WTC11 (cell line): ENCODE results near the gene AMMECR1. TPM values are rescaled to one million over a fixed set of nuclear protein-coding genes. Genes with fewer than 3 reads are reported as not detected.
"Not testable (repeated sequence)": the region's sequence is repeated elsewhere in the genome, so short reads cannot be mapped to it uniquely, and the experiment has no call there.

Source experiments
- ATAC-seq: fragments of 200-7000 bp; cut with Tn5 transposase; 2 replicates; pipeline ENCODE4 v1.10.0; 2021; ENCODE audit warnings: mild to moderate bottlenecking, moderate library complexity
- CTCF ChIA-PET: fragments of 300-600 bp; sonication (Branson Sonifier 250); formaldehyde crosslinking; loops from one replicate; lab custom pipeline; 2021; ENCODE audit warnings: antibody characterized with exemption; lab: Charles Lee
- POLR2A ChIA-PET: fragments of 350-600 bp; sonication (Branson Sonifier 250); formaldehyde crosslinking; loops from one replicate; lab custom pipeline; 2021; ENCODE audit warnings: antibody characterized with exemption; lab: Charles Lee
- DNase-seq: peaks from one replicate; pipeline ENCODE4 v3.0.0; 2021; ENCODE audit warnings: low spot score
- H3K27ac Mint-ChIP-seq: 2 replicates; pipeline ENCODE4 v1.8.0; 2021; ENCODE audit warnings: mixed read lengths
- H3K27me3 Mint-ChIP-seq: 2 replicates; pipeline ENCODE4 v1.8.0; 2021; ENCODE audit warnings: low read depth, mild to moderate bottlenecking, moderate library complexity, mixed read lengths
- H3K36me3 Mint-ChIP-seq: 2 replicates; pipeline ENCODE4 v1.8.0; 2021; ENCODE audit warnings: mixed read lengths
- H3K4me1 Mint-ChIP-seq: 2 replicates; pipeline ENCODE4 v1.8.0; 2022; ENCODE audit warnings: mixed read lengths
- H3K4me3 Mint-ChIP-seq: 2 replicates; pipeline ENCODE4 v1.8.0; 2021; ENCODE audit warnings: mild to moderate bottlenecking, moderate library complexity, mixed read lengths
- H3K9me3 Mint-ChIP-seq: 2 replicates; pipeline ENCODE4 v1.8.0; 2021; ENCODE audit warnings: mixed read lengths
- CBFB ChIP-seq: sonication (generic); formaldehyde crosslinking; IDR thresholded peaks from 2 replicates; pipeline ENCODE4 v1.8.1; 2022; ENCODE audit warnings: mild to moderate bottlenecking, low read depth, missing genetic modification reagents
- CREM ChIP-seq: sonication (generic); formaldehyde crosslinking; IDR thresholded peaks from 2 replicates; pipeline ENCODE4 v1.8.1; 2022; ENCODE audit warnings: mild to moderate bottlenecking, missing genetic modification reagents, moderate library complexity
- E2F1 ChIP-seq: sonication (generic); formaldehyde crosslinking; IDR thresholded peaks from 2 replicates; pipeline ENCODE4 v1.8.0; 2022; ENCODE audit warnings: mild to moderate bottlenecking, missing genetic modification reagents
- ETV6 ChIP-seq: sonication (generic); formaldehyde crosslinking; IDR thresholded peaks from 2 replicates; pipeline ENCODE4 v1.8.1; 2022; ENCODE audit warnings: mild to moderate bottlenecking, missing genetic modification reagents
- FOXJ3 ChIP-seq: sonication (generic); formaldehyde crosslinking; IDR thresholded peaks from 2 replicates; pipeline ENCODE4 v1.9.0; 2021; ENCODE audit warnings: missing genetic modification reagents, mild to moderate bottlenecking, borderline replicate concordance
- FOXP1 ChIP-seq: sonication (generic); formaldehyde crosslinking; IDR thresholded peaks from 2 replicates; pipeline ENCODE4 v1.8.0; 2022; ENCODE audit warnings: missing genetic modification reagents, mild to moderate bottlenecking, moderate library complexity, borderline replicate concordance
- JAZF1 ChIP-seq: fragments of 250-450 bp; sonication (Bioruptor Pico); IDR thresholded peaks from 2 replicates; pipeline ENCODE4 v1.9.0; 2021; ENCODE audit warnings: moderate library complexity, mild to moderate bottlenecking, inconsistent platforms
- JUN ChIP-seq: sonication (generic); formaldehyde crosslinking; IDR thresholded peaks from 2 replicates; pipeline ENCODE4 v1.8.0; 2023; ENCODE audit warnings: mild to moderate bottlenecking, missing genetic modification reagents
- NFYB ChIP-seq: sonication (generic); formaldehyde crosslinking; conservative IDR thresholded peaks from 2 replicates; pipeline ENCODE4 v1.8.0; 2022; ENCODE audit warnings: low read depth, missing genetic modification reagents
- NR1H2 ChIP-seq: sonication (generic); formaldehyde crosslinking; IDR thresholded peaks from 2 replicates; pipeline ENCODE4 v1.9.0; 2021; ENCODE audit warnings: mild to moderate bottlenecking, moderate library complexity, missing genetic modification reagents
- SOX15 ChIP-seq: fragments of 250-450 bp; sonication (Bioruptor Pico); IDR thresholded peaks from 2 replicates; pipeline ENCODE4 v1.9.0; 2021; ENCODE audit warnings: mild to moderate bottlenecking
- SP1 ChIP-seq: sonication (generic); formaldehyde crosslinking; conservative IDR thresholded peaks from 2 replicates; pipeline ENCODE4 v1.8.1; 2022; ENCODE audit warnings: missing genetic modification reagents
- TEAD1 ChIP-seq: sonication (generic); formaldehyde crosslinking; IDR thresholded peaks from 2 replicates; pipeline ENCODE4 v1.8.0; 2022; ENCODE audit warnings: mild to moderate bottlenecking, missing genetic modification reagents
- TEAD4 ChIP-seq: sonication (generic); formaldehyde crosslinking; IDR thresholded peaks from 2 replicates; pipeline ENCODE4 v1.8.0; 2022; ENCODE audit warnings: mild to moderate bottlenecking, missing genetic modification reagents
- TP53 ChIP-seq: sonication (generic); formaldehyde crosslinking; IDR thresholded peaks from 2 replicates; pipeline ENCODE4 v1.8.1; 2023; ENCODE audit warnings: mild to moderate bottlenecking, missing genetic modification reagents
- ZNF232 ChIP-seq: sonication (generic); formaldehyde crosslinking; IDR thresholded peaks from 2 replicates; pipeline ENCODE4 v1.8.0; 2022; ENCODE audit warnings: mild to moderate bottlenecking, missing genetic modification reagents
- ZNF281 ChIP-seq: sonication (generic); formaldehyde crosslinking; IDR thresholded peaks from 2 replicates; pipeline ENCODE4 v1.8.0; 2023; ENCODE audit warnings: mild to moderate bottlenecking, missing genetic modification reagents
- ZNF317 ChIP-seq: sonication (generic); formaldehyde crosslinking; IDR thresholded peaks from 2 replicates; pipeline ENCODE4 v1.8.1; 2023; ENCODE audit warnings: low read depth, mild to moderate bottlenecking, moderate library complexity, missing genetic modification reagents, borderline replicate concordance
- ZSCAN18 ChIP-seq: fragments of 250-450 bp; sonication (Bioruptor Pico); IDR thresholded peaks from 2 replicates; pipeline ENCODE4 v2.1.2; 2022; ENCODE audit warnings: mild to moderate bottlenecking, moderate library complexity
- total RNA-seq: library from RNA; stranded (reverse); gene quantifications from 3 replicates; pipeline ENCODE4 v1.2.3, GENCODE V29; 2021
- TF ChIP-seq, protein P1 (sequence below): fragments of 250-450 bp; sonication (Bioruptor Pico); IDR thresholded peaks from 2 replicates; pipeline ENCODE4 v1.9.0; 2021; ENCODE audit warnings: mild to moderate bottlenecking
- TF ChIP-seq, protein P2 (sequence below): sonication (generic); formaldehyde crosslinking; IDR thresholded peaks from 2 replicates; pipeline ENCODE4 v1.8.1; 2023; ENCODE audit warnings: mild to moderate bottlenecking, missing genetic modification reagents, moderate library complexity
- TF ChIP-seq, protein P3 (sequence below): sonication (generic); formaldehyde crosslinking; IDR thresholded peaks from 2 replicates; pipeline ENCODE4 v1.8.1; 2023; ENCODE audit warnings: mild to moderate bottlenecking, missing genetic modification reagents

The AMMECR1 gene
- total RNA-seq, 1 experiment from 2014 or later, result 18.1 TPM

DNA sequence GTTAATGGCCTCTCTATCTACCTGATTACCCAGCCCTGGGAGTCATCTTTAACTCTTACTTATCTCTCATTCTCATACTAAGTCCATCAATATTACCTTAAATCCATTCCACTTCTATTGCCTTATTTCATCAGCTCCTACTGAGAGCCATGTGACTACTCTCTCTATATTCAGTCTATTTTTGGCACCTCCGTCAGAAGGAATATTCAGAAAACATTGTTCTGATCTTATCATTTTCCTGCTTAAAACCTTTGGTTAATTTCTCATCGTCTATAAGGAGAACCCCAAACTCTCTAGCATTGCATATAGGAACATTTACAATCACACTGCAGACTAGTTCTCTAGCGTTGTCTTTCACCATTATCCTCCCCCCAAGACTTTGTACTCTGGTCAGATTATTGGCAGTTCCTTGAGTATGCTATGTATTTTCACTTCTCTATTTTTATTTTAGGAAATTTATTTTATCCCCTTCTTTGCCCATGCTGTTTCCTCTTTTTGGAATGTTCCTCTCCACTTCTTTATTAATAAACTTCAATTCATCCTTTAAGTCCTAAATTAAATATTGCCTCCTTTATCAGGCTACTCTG, 13.7 kb upstream of the AMMECR1 start:
- TF ChIP-seq FOXP1 (CRISPR knock-in tag), result no peak
- TF ChIP-seq CBFB (CRISPR knock-in tag), result no peak
- TF ChIP-seq ZNF281 (CRISPR knock-in tag), result no peak
- no peak for TF ChIP-seq ETV6 (CRISPR knock-in tag)
- TF ChIP-seq NR1H2 (CRISPR knock-in tag), result no peak
- TF ChIP-seq CREM (CRISPR knock-in tag), result no peak
- TF ChIP-seq NFYB (CRISPR knock-in tag), result no peak
- no peak for TF ChIP-seq SP1 (CRISPR knock-in tag)
- TF ChIP-seq, protein P1, sequence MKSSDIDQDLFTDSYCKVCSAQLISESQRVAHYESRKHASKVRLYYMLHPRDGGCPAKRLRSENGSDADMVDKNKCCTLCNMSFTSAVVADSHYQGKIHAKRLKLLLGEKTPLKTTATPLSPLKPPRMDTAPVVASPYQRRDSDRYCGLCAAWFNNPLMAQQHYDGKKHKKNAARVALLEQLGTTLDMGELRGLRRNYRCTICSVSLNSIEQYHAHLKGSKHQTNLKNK (CRISPR knock-in tag), result no peak
- no peak for TF ChIP-seq TEAD4 (CRISPR knock-in tag)
- TF ChIP-seq, all 79 proteins: peak for 0
- H3K4me3 Mint-ChIP-seq, result no peak overlapping the region
- H3K27me3 Mint-ChIP-seq, result no peaks in the 10 kb centered on the region
- H3K36me3 Mint-ChIP-seq, result no peaks in the 10 kb centered on the region
- CTCF ChIA-PET, result no interaction called here
- no peak overlapping the region for H3K27ac Mint-ChIP-seq
- H3K9me3 Mint-ChIP-seq, result no peaks in the 10 kb centered on the region
- POLR2A ChIA-PET, result no interaction called here
- H3K4me1 Mint-ChIP-seq, result no peaks in the 10 kb centered on the region
- no peak for DNase-seq
- no peak for ATAC-seq

- H3K27ac Mint-ChIP-seq, H3K4me3 Mint-ChIP-seq, H3K4me1 Mint-ChIP-seq, ATAC-seq, H3K27me3 Mint-ChIP-seq, DNase-seq, POLR2A ChIA-PET, CTCF ChIA-PET, H3K9me3 Mint-ChIP-seq, H3K36me3 Mint-ChIP-seq: not testable (repeated sequence)
Observed at GRCh38 chrX:110328613-110329012, 10.7 kb upstream of the AMMECR1 start.

GRCh38 chrX:110327336-110327735, 9.5 kb upstream of the AMMECR1 start:
- Mint-ChIP-seq H3K4me3 (no peak overlapping the region), H3K27me3 (no peaks in the 10 kb centered on the region), H3K4me1 (peaks cover 7% of the 10 kb centered on the region), H3K9me3 (no peaks in the 10 kb centered on the region), H3K27ac (no peak overlapping the region), H3K36me3 (no peaks in the 10 kb centered on the region)
- DNase-seq (no peak), ATAC-seq (no peak)
- ChIA-PET POLR2A (no interaction called here), CTCF (no interaction called here)
- TF ChIP-seq JAZF1 (CRISPR knock-in tag), result no peak
- TF ChIP-seq ZNF232, result no peak
- no peak for TF ChIP-seq ZNF317 (CRISPR knock-in tag)
- TF ChIP-seq NR1H2 (CRISPR knock-in tag), result no peak
- TF ChIP-seq ZSCAN18 (CRISPR knock-in tag), result no peak
- no peak for TF ChIP-seq TEAD1 (CRISPR knock-in tag)
- TF ChIP-seq, protein P2, sequence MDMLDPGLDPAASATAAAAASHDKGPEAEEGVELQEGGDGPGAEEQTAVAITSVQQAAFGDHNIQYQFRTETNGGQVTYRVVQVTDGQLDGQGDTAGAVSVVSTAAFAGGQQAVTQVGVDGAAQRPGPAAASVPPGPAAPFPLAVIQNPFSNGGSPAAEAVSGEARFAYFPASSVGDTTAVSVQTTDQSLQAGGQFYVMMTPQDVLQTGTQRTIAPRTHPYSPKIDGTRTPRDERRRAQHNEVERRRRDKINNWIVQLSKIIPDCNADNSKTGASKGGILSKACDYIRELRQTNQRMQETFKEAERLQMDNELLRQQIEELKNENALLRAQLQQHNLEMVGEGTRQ (CRISPR knock-in tag), result no peak
- TF ChIP-seq E2F1 (CRISPR knock-in tag), result no peak
- TF ChIP-seq JUN (CRISPR knock-in tag), result no peak
- TF ChIP-seq SOX15 (CRISPR knock-in tag), result no peak
- no peak for TF ChIP-seq TP53 (CRISPR knock-in tag)
- no peak for TF ChIP-seq FOXJ3 (CRISPR knock-in tag)
- TF ChIP-seq, protein P3, sequence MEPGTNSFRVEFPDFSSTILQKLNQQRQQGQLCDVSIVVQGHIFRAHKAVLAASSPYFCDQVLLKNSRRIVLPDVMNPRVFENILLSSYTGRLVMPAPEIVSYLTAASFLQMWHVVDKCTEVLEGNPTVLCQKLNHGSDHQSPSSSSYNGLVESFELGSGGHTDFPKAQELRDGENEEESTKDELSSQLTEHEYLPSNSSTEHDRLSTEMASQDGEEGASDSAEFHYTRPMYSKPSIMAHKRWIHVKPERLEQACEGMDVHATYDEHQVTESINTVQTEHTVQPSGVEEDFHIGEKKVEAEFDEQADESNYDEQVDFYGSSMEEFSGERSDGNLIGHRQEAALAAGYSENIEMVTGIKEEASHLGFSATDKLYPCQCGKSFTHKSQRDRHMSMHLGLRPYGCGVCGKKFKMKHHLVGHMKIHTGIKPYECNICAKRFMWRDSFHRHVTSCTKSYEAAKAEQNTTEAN, result no peak
